SU-DHL-6 (cell line): ENCODE measurements around the gene FJX1.

ENCODE experiments used
- EZH2phosphoT487 ChIP-seq: fragments of 200-600 bp; sonication (generic), shearing (Covaris generic); conservative IDR thresholded peaks from 2 replicates; pipeline ENCODE4 v1.6.1; 2018; ENCODE audit warnings: mild to moderate bottlenecking, antibody characterized with exemption, low read length, moderate library complexity, mixed read lengths
- TF ChIP-seq, protein P1 (sequence below): fragments of 200-600 bp; sonication (generic); IDR thresholded peaks from one replicate; pipeline ENCODE4 v1.5.1; 2017; ENCODE audit warnings: antibody characterized with exemption, mild to moderate bottlenecking, low read length, moderate library complexity; ENCODE audit not compliant: insufficient read depth, poor library complexity, severe bottlenecking

DNA sequence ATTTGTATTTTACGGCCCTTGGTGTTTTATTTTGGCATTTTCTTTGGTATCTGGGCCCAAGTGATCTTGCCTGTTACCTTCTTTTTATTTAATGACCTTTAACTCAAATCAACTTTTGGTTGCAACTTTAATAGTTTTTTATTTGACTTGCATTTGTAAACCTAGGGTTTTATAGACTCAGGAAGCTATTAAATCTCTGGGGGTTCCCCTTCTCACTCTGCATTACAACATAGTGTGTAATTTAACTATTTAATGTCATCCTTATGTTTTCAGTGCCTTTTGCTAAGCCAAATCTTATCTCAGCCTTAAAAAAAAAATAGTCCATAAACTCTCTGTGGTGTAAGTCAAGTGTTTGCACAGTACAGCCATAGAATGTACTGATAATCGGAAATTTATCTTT is 3.4 kb downstream of the FJX1 start:
- TF ChIP-seq, protein P1, sequence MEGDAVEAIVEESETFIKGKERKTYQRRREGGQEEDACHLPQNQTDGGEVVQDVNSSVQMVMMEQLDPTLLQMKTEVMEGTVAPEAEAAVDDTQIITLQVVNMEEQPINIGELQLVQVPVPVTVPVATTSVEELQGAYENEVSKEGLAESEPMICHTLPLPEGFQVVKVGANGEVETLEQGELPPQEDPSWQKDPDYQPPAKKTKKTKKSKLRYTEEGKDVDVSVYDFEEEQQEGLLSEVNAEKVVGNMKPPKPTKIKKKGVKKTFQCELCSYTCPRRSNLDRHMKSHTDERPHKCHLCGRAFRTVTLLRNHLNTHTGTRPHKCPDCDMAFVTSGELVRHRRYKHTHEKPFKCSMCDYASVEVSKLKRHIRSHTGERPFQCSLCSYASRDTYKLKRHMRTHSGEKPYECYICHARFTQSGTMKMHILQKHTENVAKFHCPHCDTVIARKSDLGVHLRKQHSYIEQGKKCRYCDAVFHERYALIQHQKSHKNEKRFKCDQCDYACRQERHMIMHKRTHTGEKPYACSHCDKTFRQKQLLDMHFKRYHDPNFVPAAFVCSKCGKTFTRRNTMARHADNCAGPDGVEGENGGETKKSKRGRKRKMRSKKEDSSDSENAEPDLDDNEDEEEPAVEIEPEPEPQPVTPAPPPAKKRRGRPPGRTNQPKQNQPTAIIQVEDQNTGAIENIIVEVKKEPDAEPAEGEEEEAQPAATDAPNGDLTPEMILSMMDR = no peak
- TF ChIP-seq EZH2phosphoT487 = no peak
